AG08396 (cell line): Measurements from ENCODE around the gene NOXO1.

Experiments used
- DNase-seq: peaks from one replicate; pipeline ENCODE4 v3.0.0; 2012; ENCODE audit warnings: low spot score, mixed read lengths

NOXO1 gene

GRCh38 chr16:2009791-2010510, 28.7 kb upstream of the NOXO1 start, which contains the start of gene ZNF598:
ZNF598 (minus strand) TSS chr16:2009821.
- DNase-seq = peak; percentile 96

DNA sequence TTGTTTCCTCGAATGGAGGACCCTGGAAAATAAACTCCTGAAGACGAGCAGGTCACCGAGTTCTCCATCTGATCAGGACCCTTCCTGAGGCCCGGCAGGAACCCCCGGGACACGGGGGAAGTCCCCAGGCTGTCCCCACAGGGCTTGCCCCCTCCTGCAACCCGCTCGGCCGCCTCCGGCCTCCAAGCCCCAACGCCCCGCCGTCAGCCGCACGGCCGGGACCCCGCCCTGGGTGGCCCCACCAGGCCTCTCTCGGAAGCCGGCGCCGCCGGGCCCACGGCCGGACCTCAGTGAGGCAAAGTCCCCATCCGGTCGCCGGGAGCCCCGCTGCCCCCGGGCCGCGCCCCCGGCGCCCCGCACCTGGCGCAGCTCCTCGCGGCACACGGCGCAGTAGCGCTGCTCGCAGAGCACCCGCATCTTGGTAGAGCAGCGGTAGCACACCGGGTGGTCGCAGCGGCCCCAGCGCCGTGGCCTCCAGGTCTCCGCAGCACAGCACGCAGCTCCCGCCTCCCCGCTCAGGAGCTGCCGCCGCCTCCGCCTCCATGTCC, 28.0 kb upstream of the NOXO1 start:
- no peak for DNase-seq

GRCh38 chr16:2008631-2009163, 27.4 kb upstream of the NOXO1 start:
- DNase-seq = peak; percentile 77

- DNase-seq = no peak
These were observed 26.8 kb upstream of the NOXO1 start for GRCh38 chr16:2008009-2008526.

DNA sequence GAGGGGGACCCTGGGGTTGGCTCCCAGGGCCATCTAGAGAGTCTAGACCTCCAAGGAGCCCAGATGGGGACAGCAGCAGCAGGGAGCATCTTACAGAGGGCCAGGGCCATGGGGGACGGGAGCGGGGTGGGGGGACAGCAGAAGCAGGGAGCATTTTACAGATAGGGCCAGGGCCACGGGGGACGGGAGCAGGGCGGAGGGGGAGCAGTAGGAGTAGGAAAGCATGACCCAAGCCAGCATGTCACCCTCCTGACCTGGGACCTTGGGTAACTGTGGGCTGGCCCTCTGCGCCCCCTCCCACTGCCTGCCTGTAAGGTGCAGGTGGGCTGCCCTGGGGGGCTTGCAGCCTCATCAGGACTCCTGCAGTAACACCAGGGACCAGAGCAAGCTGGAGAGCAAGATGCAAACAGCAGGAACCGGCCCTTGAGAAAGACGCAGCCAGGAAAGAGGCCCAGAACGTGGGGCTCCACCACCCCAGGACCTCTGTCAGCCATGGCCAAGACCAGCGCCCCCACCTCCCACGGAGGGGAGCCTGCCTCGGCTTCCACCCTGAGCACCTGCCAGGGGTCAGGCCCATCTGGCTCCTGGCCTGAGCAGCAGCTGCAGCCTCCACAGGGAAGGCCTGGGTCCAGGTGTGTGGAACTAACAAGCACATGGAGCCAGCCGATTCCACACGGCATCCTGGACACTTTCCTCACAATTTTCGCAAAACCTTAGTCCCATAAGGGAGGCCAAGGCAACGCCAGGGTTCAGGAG, 26.0 kb upstream of the NOXO1 start:
- DNase-seq = no peak

GRCh38 chr16:2006317-2006716, 25.0 kb upstream of the NOXO1 start:
- DNase-seq = no peak

GRCh38 chr16:2005646-2006045, 24.4 kb upstream of the NOXO1 start:
- no peak for DNase-seq

GRCh38 chr16:2004795-2005517, 23.7 kb upstream of the NOXO1 start:
- DNase-seq = no peak

DNA sequence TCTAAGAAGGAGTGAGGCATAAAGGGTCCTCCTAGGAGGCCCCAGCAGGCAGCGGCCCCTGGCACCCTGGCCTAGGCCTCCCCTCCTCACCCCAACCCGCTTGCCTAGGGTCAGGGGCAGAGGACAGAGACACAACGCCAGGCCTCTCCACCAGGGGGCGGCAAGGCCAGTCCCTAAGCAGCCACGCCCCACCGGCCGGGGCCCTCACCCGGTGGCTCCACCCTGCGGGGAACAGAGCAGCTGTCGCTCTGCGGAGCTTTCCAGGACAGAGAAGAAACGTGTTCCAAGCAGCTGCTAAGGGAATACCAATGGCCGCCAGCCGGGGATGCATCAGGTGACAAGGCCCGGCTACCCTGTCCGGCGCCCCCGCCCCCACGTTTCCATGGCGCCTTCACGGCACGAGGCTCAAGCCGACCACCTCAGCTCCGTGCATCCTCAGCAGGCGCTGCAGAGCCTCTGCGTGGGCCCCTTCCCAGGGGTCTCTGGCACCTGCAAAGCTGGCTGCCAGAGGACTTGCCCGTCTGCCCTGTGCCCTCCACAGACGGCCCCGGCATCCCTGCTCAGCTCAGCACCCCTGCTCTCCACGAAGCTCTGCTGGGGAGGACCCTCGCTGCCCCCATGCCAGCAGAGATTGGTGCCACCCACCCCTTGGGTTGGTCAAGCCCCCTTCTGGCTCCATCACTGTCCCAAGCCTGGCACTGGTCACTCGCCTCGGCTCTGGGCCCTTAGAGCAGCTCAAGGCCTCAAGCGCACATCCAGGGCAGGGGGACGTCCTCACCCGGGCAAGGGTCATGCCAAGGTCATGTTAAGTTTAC, 22.8 kb upstream of the NOXO1 start:
- peak; percentile 95 for DNase-seq

- DNase-seq = no peak
These were observed 22.1 kb upstream of the NOXO1 start for GRCh38 chr16:2003231-2003826.

DNA sequence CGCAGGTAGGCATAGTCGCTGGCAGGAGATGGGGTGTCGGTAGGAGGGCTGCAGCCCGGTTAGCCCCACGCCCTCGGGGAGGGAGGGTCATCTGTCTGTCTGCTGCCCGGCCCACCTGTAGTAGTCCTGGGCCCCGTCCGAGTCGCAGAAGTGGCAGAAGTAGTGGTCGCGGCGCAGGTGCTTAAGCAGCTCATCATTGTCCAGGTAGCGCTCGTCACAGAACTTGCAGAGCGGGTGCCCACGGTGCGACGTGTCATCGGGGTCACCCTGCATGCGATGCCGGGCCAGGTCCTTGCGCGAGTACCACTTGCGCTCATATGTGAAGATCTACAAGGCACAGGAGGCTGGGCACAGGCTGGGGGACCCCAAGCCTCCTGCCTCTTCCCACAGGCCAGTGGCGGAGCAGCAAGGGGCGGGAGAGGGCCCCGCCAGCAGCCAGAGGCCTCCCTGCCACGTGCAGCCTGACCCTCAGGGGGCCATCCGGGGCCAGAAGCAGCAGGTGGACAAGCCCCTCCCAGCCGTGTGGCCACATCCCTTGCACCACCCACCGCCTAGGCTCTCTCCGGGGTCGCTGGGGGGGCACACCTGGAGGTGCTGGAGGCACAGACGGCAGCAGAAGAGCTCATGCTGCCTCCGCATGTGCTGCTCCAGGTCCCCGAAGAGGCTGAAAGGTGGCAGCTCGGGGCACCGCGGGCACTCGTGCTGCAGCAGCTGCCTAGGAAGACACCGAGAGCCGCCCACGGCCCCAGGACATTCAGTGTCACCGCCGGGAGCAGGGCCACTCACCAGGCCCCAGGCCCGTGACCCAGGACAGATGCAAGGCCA, 21.3 kb upstream of the NOXO1 start:
- DNase-seq = no peak

- DNase-seq = no peak
These were observed 20.4 kb upstream of the NOXO1 start for GRCh38 chr16:2001456-2002355.

GRCh38 chr16:2001035-2001434, 19.8 kb upstream of the NOXO1 start:
- no peak for DNase-seq

GRCh38 chr16:1999866-2000514, 18.7 kb upstream of the NOXO1 start:
- DNase-seq = no peak

DNA sequence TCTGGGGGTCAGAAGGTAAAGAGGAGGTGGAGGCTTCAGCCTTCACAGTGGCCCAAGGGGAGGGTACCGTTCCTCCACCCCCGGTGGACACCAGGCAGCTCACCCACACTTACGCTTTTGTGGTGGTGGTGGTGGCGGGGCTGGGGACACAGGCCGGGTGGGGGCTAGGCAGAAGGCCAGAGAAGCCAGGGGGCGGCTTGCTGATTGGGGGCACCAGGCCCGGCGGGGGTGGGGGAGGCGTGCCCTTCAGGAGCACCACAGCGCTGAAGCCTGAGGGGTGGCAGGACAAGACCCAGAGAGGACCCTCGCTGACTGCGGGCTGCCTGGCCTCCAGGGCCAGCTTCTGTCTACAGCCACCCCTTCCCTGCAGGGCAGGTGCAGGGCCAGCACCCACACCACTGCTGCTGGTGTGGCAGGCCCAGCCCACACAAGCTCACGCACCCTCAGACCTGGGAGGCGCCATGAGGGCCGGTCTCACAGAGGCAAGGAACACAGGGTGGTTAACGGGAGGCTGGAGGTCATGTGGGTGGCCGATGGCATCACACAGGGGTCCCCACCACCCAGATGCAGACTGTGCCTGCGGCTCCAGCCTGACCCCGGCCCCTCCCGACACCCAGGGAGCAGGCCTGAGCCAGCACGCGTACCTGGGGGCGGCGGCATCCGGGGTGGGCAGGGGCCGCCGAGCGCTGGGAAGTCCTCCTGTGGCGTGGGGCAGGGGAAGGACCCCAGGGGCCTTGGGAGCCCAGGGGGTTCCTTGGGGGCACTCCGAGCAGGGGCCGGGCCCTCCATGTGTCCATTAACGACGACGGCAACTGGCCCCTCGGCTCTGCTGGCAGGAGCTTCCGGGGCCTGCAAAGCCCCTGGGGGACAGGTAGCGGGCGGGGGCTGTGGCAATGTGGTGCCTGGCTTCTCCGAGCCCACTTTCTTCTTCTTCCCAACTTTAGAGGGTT, 17.9 kb upstream of the NOXO1 start:
- DNase-seq = no peak

- no peak for DNase-seq
These were observed 17.1 kb upstream of the NOXO1 start for GRCh38 chr16:1998360-1998835.
